Thymus (tissue), 11 donors: ENCODE measurements around the gene LGR6. TPM values are rescaled to one million over a fixed set of nuclear protein-coding genes. Genes with fewer than 3 reads are reported as not detected.

ENCODE experiments used
- DNase-seq, 9 donors: peaks; one replicate each; pipeline ENCODE4 v3.0.0-alpha.2; 2013; ENCODE audit warnings: low spot score in 9 of 9, low read depth in 6 of 9, missing footprints in 1 of 9
- H3K27ac ChIP-seq, 2 donors: one replicate each; pipeline ENCODE4 v1.5.1; 2013; ENCODE audit warnings: control low read depth in 1 of 2, low read depth in 1 of 2, low read length in 1 of 2, mild to moderate bottlenecking in 1 of 2, moderate library complexity in 1 of 2
- H3K27me3 ChIP-seq, 2 donors: one replicate each; pipeline ENCODE4 v1.5.1; 2013; ENCODE audit warnings: low read length in 1 of 2; ENCODE audit not compliant: control insufficient read depth in 2 of 2, insufficient read depth in 1 of 2
- H3K36me3 ChIP-seq, 2 donors: one replicate each; pipeline ENCODE4 v1.5.1; 2013; ENCODE audit warnings: low read length in 1 of 2, mild to moderate bottlenecking in 1 of 2, moderate library complexity in 1 of 2; ENCODE audit not compliant: control insufficient read depth in 2 of 2, insufficient read depth in 2 of 2
- H3K4me1 ChIP-seq, 2 donors: one replicate each; pipeline ENCODE4 v1.5.1; 2013; ENCODE audit warnings: low read length in 2 of 2; ENCODE audit not compliant: control insufficient read depth in 2 of 2, insufficient read depth in 2 of 2
- H3K4me3 ChIP-seq, 2 donors: one replicate each; pipeline ENCODE4 v1.5.1; 2013; ENCODE audit warnings: low read length in 2 of 2, control low read depth in 1 of 2, mild to moderate bottlenecking in 1 of 2
- H3K9me3 ChIP-seq, 2 donors: one replicate each; pipeline ENCODE4 v1.5.1; 2013; ENCODE audit warnings: low read length in 1 of 2, mild to moderate bottlenecking in 1 of 2; ENCODE audit not compliant: control insufficient read depth in 2 of 2, insufficient read depth in 1 of 2
- WGBS: extraction: QIAGEN DNeasy Blood & Tissue Kit; methylation state at CpG from one replicate; pipeline ENCODE4 v1.1.7; 2013; 5-methylcytosine and 5-hydroxymethylcytosine counted together
- polyA plus RNA-seq: library from polyadenylated mRNA; stranded (reverse); fragments of 200-250 nt; gene quantifications from one replicate; pipeline ENCODE4 v1.2.3, GENCODE V29; 2013
- total RNA-seq: library from RNA; stranded (reverse); fragments of 120-200 nt; gene quantifications from one replicate; pipeline ENCODE4 v1.2.4, GENCODE V29; 2013
- donor health status: healthy.

LGR6 gene
- total and polyA plus RNA-seq, 2 donors = 0.05 to 1.0 TPM

- DNase-seq = no peak
- H3K27ac ChIP-seq = no peak overlapping the region
- no peaks in the 10 kb centered on the region for H3K27me3 ChIP-seq
- peaks cover 58 to 63% of the 10 kb centered on the region in 2 donors for H3K36me3 ChIP-seq
- H3K4me1 ChIP-seq = peaks cover 35 to 55% of the 10 kb centered on the region in 2 donors
- H3K9me3 ChIP-seq = no peaks in the 10 kb centered on the region
- WGBS = 95% methylated on average over 8 of the region's 8 CpGs
- H3K4me3 ChIP-seq = no peak overlapping the region
These were observed 37.0 kb upstream of the LGR6 start for GRCh38 chr1:202156590-202156989.

DNA sequence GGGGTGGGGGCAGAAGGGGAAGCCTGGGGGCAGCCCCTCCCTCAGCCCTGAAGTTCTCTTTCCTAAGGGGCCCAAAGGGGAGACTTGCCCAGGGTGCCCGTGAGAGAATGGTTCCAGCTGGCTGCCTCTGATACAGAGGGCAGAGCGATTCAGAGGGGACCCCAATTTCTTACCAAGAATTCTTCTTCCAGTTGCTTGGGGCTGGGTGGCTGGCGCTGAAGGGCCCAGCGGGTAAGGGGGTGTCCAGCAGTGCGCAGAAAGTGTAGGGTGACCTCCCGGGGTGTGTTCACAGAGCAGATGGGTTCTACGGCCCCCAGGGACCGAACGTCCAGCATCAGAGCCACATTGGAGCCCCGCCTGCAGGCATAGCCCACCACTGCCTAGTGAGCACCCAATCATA is 35.7 kb upstream of the LGR6 start:
- no peak for DNase-seq
- Histone ChIP-seq H3K27me3 (no peaks in the 10 kb centered on the region), H3K9me3 (no peaks in the 10 kb centered on the region), H3K4me1 (peaks cover 48 to 68% of the 10 kb centered on the region in 2 donors), H3K36me3 (peaks cover 45 to 49% of the 10 kb centered on the region in 2 donors), H3K27ac (peak overlapping the region in 1 of 2 donors; percentile 54), H3K4me3 (peak overlapping the region in 1 of 2 donors; percentile 1)
- WGBS = 96% methylated on average over 10 of the region's 10 CpGs

- Histone ChIP-seq H3K27ac (peak overlapping the region; percentile 95 to 98), H3K36me3 (peaks cover 36 to 39% of the 10 kb centered on the region in 2 donors), H3K9me3 (no peaks in the 10 kb centered on the region), H3K4me3 (peak overlapping the region; percentile 84 to 96), H3K27me3 (no peaks in the 10 kb centered on the region), H3K4me1 (peaks cover 58 to 79% of the 10 kb centered on the region in 2 donors)
- no peak for DNase-seq
- 66% methylated on average over 10 of the region's 10 CpGs for WGBS
These were observed 34.6 kb upstream of the LGR6 start for GRCh38 chr1:202158810-202159533.

GRCh38 chr1:202159534-202160371 is 33.8 kb upstream of the LGR6 start:
- 5% methylated on average over 16 of the region's 16 CpGs for WGBS
- H3K27me3 ChIP-seq = no peaks in the 10 kb centered on the region
- H3K9me3 ChIP-seq = peaks cover 0 to 5% of the 10 kb centered on the region in 2 donors
- peak in 4 of 9 donors; percentile 65 to 88 (median 70) for DNase-seq
- peak overlapping the region; percentile 84 to 96 for H3K4me3 ChIP-seq
- peaks cover 66 to 85% of the 10 kb centered on the region in 2 donors for H3K4me1 ChIP-seq
- H3K36me3 ChIP-seq = peaks cover 29 to 31% of the 10 kb centered on the region in 2 donors
- peak overlapping the region; percentile 95 to 98 for H3K27ac ChIP-seq

GRCh38 chr1:202160377-202160940 is 33.1 kb upstream of the LGR6 start, which contains the start of gene PTPN7:
TSS of gene PTPN7 (minus strand) at chr1:202160602. CDS start at chr1:202159402, 1,200 bp downstream.
- peaks cover 0 to 5% of the 10 kb centered on the region in 2 donors for H3K9me3 ChIP-seq
- H3K27ac ChIP-seq = peak within 1 kb of the TSS; percentile 95 to 98
- H3K4me3 ChIP-seq = peak within 1 kb of the TSS; percentile 84 to 96
- peak in 6 of 9 donors; percentile 69 to 94 (median 85) for DNase-seq
- peaks cover 22 to 24% of the 10 kb centered on the region in 2 donors for H3K36me3 ChIP-seq
- peaks cover 73 to 86% of the 10 kb centered on the region in 2 donors for H3K4me1 ChIP-seq
- no peaks in the 10 kb centered on the region for H3K27me3 ChIP-seq
- WGBS = 12% methylated on average over 17 of the region's 17 CpGs

DNA sequence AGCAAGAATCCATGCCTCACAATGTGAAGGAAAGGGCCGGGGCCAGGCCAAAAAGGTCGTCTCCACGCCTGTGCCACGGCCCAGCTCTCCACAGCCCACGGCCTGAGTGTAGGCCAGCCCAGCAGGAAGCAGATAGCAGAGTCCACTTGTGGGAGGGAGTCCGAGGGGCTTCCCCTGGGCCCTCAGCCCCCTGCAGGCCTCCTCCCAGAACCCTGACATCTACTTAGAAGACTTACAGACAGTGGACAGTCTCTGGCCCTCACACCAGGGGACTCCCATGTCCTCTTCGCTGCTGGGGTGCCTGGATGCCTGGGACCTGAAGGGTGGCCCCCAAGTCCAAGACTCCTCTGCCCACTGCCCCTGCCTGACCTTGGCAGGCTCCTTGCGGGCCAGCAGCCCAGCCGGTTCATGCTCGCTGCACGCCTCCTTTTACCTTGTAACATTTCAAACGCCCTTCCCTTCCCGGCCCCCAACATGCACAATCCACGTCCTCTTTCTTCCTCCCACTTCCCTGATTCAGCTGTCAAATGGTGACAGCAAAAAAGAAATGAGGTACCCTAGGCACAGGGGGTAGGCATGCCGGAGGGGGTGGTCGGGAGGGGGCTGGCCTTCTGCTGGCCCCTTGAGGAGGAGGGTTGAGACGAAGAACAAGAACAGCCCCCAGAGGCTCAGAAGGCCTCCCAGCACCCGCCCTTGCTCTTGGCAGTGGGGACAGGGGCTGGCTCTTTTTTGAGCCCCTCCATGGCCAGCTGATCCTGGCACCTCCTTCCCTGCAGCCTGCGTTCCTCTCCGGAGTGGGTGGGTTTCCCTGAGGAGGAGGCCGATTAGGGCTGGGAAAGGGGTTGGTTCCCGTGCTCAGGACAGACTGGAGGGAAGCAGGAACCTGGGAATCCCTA is 32.2 kb upstream of the LGR6 start:
- Histone ChIP-seq H3K9me3 (peaks cover 0 to 5% of the 10 kb centered on the region in 2 donors), H3K27me3 (no peaks in the 10 kb centered on the region), H3K36me3 (peaks cover 15 to 17% of the 10 kb centered on the region in 2 donors), H3K27ac (peak overlapping the region; percentile 83 to 98), H3K4me3 (peak overlapping the region; percentile 84 to 96), H3K4me1 (peaks cover 80 to 91% of the 10 kb centered on the region in 2 donors)
- DNase-seq = peak in 1 of 9 donors; percentile 63
- WGBS = 31% methylated on average over 22 of the region's 22 CpGs

DNA sequence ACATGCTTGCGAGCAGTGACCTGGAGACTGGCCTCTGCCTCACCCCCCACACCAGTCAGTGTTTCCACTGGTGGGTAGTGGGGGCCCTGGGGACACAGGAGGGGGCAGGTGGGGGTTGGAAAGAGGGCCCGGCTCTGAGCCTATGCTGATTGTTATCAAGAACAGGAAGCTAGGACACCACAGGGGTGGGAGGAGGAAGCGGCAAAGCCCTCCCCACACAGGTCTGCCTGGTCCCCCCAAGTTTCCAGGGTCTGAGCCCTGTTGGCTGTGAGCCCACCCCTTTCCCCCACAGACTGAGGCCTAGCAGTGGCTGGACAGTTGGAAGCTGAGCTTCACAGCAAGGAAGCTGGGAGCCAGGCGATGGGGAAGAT is 31.6 kb upstream of the LGR6 start:
- peak overlapping the region; percentile 83 to 98 for H3K27ac ChIP-seq
- no peaks in the 10 kb centered on the region for H3K27me3 ChIP-seq
- H3K9me3 ChIP-seq = peaks cover 0 to 5% of the 10 kb centered on the region in 2 donors
- peak in 1 of 9 donors; percentile 73 for DNase-seq
- H3K4me1 ChIP-seq = peaks cover 77 to 90% of the 10 kb centered on the region in 2 donors
- peaks cover 8 to 11% of the 10 kb centered on the region in 2 donors for H3K36me3 ChIP-seq
- H3K4me3 ChIP-seq = peak overlapping the region; percentile 84 to 96
- 20% methylated on average over 4 of the region's 4 CpGs for WGBS
